ENCODE measurements around the gene SLC26A2.

The SLC26A2 gene

GRCh38 chr5:149969181-149969930, 8.8 kb downstream of the SLC26A2 start:
- FAIRE-seq = no peak
- no peak for DNase-seq (ENCODE audit: insufficient read length)

GRCh38 chr5:149975409-149975808, 14.9 kb downstream of the SLC26A2 start:
- no peak for FAIRE-seq
- no peak for DNase-seq (ENCODE audit: insufficient read length)
- TF ChIP-seq POLR2AphosphoS5 (IDR thresholded peaks at IDR 0.05; ENCODE audit: low read depth, low read length) (no peak), TAF1 (IDR thresholded peaks at IDR 0.05; ENCODE audit: borderline replicate concordance, low read depth, low read length) (no peak), POLR2A (IDR thresholded peaks at IDR 0.05; ENCODE audit: low read depth, low read length) (no peak)

More at GRCh38 chr5:149969181-149969930, 8.8 kb downstream of the SLC26A2 start:
- TF ChIP-seq POLR2AphosphoS5 (IDR thresholded peaks at IDR 0.05; ENCODE audit: low read depth, low read length) (no peak), POLR2A (IDR thresholded peaks at IDR 0.05; ENCODE audit: low read depth, low read length) (no peak), TAF1 (IDR thresholded peaks at IDR 0.05; ENCODE audit: borderline replicate concordance, low read depth, low read length) (no peak)

DNA sequence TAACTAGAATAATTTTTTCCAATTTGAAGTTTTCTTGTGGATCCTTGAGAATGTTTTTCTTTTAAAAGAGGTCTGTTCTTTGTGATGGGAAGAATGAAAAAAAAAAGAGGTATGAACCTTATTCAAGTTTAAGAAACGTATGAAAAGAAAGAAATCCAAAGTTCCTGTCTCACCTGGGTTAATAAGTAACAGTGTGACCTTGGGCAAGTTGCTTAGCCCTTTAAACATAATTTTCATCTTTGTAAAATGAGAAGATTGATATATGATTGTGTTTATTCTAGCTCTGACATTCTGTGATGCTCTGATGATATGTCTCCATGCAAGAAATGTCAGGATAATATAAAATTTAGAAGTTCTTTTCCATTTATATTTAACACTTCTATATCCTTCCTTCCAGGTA, 19.3 kb downstream of the SLC26A2 start:
- no peak for TF ChIP-seq POLR2A (IDR thresholded peaks at IDR 0.05; ENCODE audit: low read depth, low read length)
- no peak for DNase-seq (ENCODE audit: insufficient read length)
- no peak for FAIRE-seq

GRCh38 chr5:149981206-149981605, 20.6 kb downstream of the SLC26A2 start:
- DNase-seq (ENCODE audit: insufficient read length) (no peak), FAIRE-seq (no peak)
- TF ChIP-seq TAF1 (IDR thresholded peaks at IDR 0.05; ENCODE audit: borderline replicate concordance, low read depth, low read length) = no peak
- no peak for TF ChIP-seq POLR2A (IDR thresholded peaks at IDR 0.05; ENCODE audit: low read depth, low read length)
- TF ChIP-seq POLR2AphosphoS5 (IDR thresholded peaks at IDR 0.05; ENCODE audit: low read depth, low read length) = no peak

GRCh38 chr5:149982505-149982904, 21.9 kb downstream of the SLC26A2 start:
- DNase-seq (ENCODE audit: insufficient read length) = no peak
- no peak for FAIRE-seq
- TF ChIP-seq POLR2A (IDR thresholded peaks at IDR 0.05; ENCODE audit: low read depth, low read length) = no peak
- TF ChIP-seq POLR2AphosphoS5 (IDR thresholded peaks at IDR 0.05; ENCODE audit: low read depth, low read length) = no peak
- no peak for TF ChIP-seq TAF1 (IDR thresholded peaks at IDR 0.05; ENCODE audit: borderline replicate concordance, low read depth, low read length)

- no peak for TF ChIP-seq TAF1 (IDR thresholded peaks at IDR 0.05; ENCODE audit: borderline replicate concordance, low read depth, low read length)
- TF ChIP-seq POLR2A (IDR thresholded peaks at IDR 0.05; ENCODE audit: low read depth, low read length) = no peak
- TF ChIP-seq POLR2AphosphoS5 (IDR thresholded peaks at IDR 0.05; ENCODE audit: low read depth, low read length) = no peak
- DNase-seq (ENCODE audit: insufficient read length) = no peak
- no peak for FAIRE-seq
These were observed 27.6 kb downstream of the SLC26A2 start for GRCh38 chr5:149988126-149988525.

GRCh38 chr5:149990518-149991376, 30.2 kb downstream of the SLC26A2 start:
- TF ChIP-seq POLR2AphosphoS5 (IDR thresholded peaks at IDR 0.05; ENCODE audit: low read depth, low read length) (no peak), POLR2A (IDR thresholded peaks at IDR 0.05; ENCODE audit: low read depth, low read length) (no peak)
- DNase-seq (ENCODE audit: insufficient read length) = peak; percentile 28
- FAIRE-seq = peak; percentile 89

DNA sequence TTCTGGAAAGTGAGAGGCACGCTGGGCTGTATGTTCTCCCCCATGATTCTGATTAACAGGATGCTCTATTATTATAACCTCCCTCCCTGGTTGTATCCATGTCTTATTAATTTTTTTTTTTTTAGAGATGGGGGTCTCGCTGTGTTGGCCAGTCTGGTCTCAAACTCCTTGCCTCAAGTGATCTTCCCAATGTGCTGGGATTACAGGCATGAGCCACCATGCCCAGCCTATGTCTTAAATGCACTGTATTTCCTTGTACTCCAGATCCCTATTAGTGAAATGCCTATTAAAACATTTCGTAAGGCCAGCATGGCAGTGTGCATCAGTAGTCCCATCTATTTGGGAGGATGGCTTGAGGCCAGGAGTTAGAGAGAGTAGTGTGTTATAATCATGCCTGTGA, 32.9 kb downstream of the SLC26A2 start:
- FAIRE-seq (no peak), DNase-seq (ENCODE audit: insufficient read length) (no peak)
- TF ChIP-seq POLR2A (IDR thresholded peaks at IDR 0.05; ENCODE audit: low read depth, low read length) (no peak), TAF1 (IDR thresholded peaks at IDR 0.05; ENCODE audit: borderline replicate concordance, low read depth, low read length) (no peak), POLR2AphosphoS5 (IDR thresholded peaks at IDR 0.05; ENCODE audit: low read depth, low read length) (no peak)

GRCh38 chr5:149995385-149996204, 35.0 kb downstream of the SLC26A2 start:
- DNase-seq (ENCODE audit: insufficient read length) = no peak
- TF ChIP-seq TAF1 (IDR thresholded peaks at IDR 0.05; ENCODE audit: borderline replicate concordance, low read depth, low read length) (no peak), POLR2A (IDR thresholded peaks at IDR 0.05; ENCODE audit: low read depth, low read length) (no peak), POLR2AphosphoS5 (IDR thresholded peaks at IDR 0.05; ENCODE audit: low read depth, low read length) (no peak)
- no peak for FAIRE-seq

- TF ChIP-seq TAF1 (IDR thresholded peaks at IDR 0.05; ENCODE audit: borderline replicate concordance, low read depth, low read length) = no peak
- TF ChIP-seq POLR2A (IDR thresholded peaks at IDR 0.05; ENCODE audit: low read depth, low read length) = no peak
- no peak for DNase-seq (ENCODE audit: insufficient read length)
- FAIRE-seq = no peak
These were observed 35.8 kb downstream of the SLC26A2 start for GRCh38 chr5:149996205-149996890.

DNA sequence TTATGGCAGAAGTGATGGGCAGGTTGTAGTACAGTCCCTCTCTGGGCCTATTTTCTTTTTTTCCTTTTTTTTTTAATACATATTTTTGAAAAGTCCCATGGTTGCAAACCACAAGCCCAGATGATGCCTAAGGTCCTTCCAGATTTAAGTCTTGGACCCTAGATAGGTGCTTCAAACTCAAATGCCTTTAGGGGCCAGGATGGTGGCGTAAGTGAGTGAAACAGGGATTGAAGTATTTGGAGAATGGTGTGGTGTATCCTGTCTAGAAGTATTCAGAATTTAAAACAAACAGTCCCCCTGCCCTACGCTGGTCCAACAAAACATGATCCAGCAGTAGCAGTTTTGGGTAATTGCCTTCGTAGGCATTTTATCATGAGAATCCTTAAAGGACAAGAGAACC, 37.7 kb downstream of the SLC26A2 start:
- DNase-seq (ENCODE audit: insufficient read length) (no peak), FAIRE-seq (no peak)
- TF ChIP-seq POLR2A (IDR thresholded peaks at IDR 0.05; ENCODE audit: low read depth, low read length) (no peak), TAF1 (IDR thresholded peaks at IDR 0.05; ENCODE audit: borderline replicate concordance, low read depth, low read length) (no peak), POLR2AphosphoS5 (IDR thresholded peaks at IDR 0.05; ENCODE audit: low read depth, low read length) (no peak)

Data from GM12892 (cell line).